NB4 (cell line): ENCODE measurements around the gene PIK3C2B.
A peak's percentile ranks its signal among the peaks of the same experiment; 100 is the strongest.

Source experiments
- DNase-seq: peaks from one replicate; pipeline ENCODE4 v3.0.0; 2010; ENCODE audit warnings: low read depth
- H3K4me3 ChIP-seq: one replicate; pipeline ENCODE4 v1.5.1; 2011; ENCODE audit warnings: mild to moderate bottlenecking, low read depth, low read length, moderate library complexity
- CTCF ChIP-seq: IDR thresholded peaks from one replicate; pipeline ENCODE4 v1.5.1; 2012; ENCODE audit warnings: low read depth, low read length
- MAX ChIP-seq: IDR thresholded peaks from 2 replicates; pipeline ENCODE4 v1.6.1; 2011; ENCODE audit warnings: low read depth, low read length
- MYC ChIP-seq: IDR thresholded peaks from 2 replicates; pipeline ENCODE4 v1.6.1; 2011; ENCODE audit warnings: low read depth, low read length
- POLR2A ChIP-seq: IDR thresholded peaks from 2 replicates; pipeline ENCODE4 v1.6.1; 2011; ENCODE audit warnings: mild to moderate bottlenecking; ENCODE audit not compliant: insufficient read length; ENCODE audit errors: extremely low read depth

PIK3C2B gene

GRCh38 chr1:204461331-204462228 is 33.0 kb downstream of the PIK3C2B start:
- H3K4me3 ChIP-seq = peak overlapping the region; percentile 3
- DNase-seq = peak; percentile 98
- peak; percentile 24; the same call in 1 of the 2 replicates for TF ChIP-seq MAX
- no peak for TF ChIP-seq POLR2A
- no peak for TF ChIP-seq CTCF
- peak; percentile 70 for TF ChIP-seq MYC

- no peak for DNase-seq
- TF ChIP-seq POLR2A = no peak
- no peak for TF ChIP-seq MYC
- TF ChIP-seq MAX = no peak
- TF ChIP-seq CTCF = no peak
- no peak overlapping the region for H3K4me3 ChIP-seq
These were observed 34.3 kb downstream of the PIK3C2B start for GRCh38 chr1:204460346-204460745.

GRCh38 chr1:204459706-204460105 is 34.9 kb downstream of the PIK3C2B start:
- DNase-seq = peak; percentile 55
- no peak for TF ChIP-seq POLR2A
- no peak for TF ChIP-seq CTCF
- no peak for TF ChIP-seq MYC
- no peak for TF ChIP-seq MAX

GRCh38 chr1:204457666-204458065 is 36.9 kb downstream of the PIK3C2B start:
- H3K4me3 ChIP-seq = no peak overlapping the region
- no peak for DNase-seq
- TF ChIP-seq CTCF (no peak), POLR2A (no peak), MAX (no peak), MYC (no peak)

More at GRCh38 chr1:204459706-204460105, 34.9 kb downstream of the PIK3C2B start:
- H3K4me3 ChIP-seq = no peak overlapping the region

GRCh38 chr1:204456826-204457442 is 37.7 kb downstream of the PIK3C2B start:
- H3K4me3 ChIP-seq = no peak overlapping the region
- no peak for DNase-seq
- TF ChIP-seq POLR2A (no peak), MYC (no peak), CTCF (no peak), MAX (no peak)
